Activated CD4-positive, CD25-positive, alpha-beta regulatory T cell treated with anti-CD3 and anti-CD28 coated beads, Interleukin-2, amount 50 U/mL, for 72 hours (primary cell): ENCODE results near the gene AADACL4.

Experiments used
- DNase-seq: peaks from one replicate; pipeline ENCODE4 v3.0.0; 2021

Gene AADACL4

DNA sequence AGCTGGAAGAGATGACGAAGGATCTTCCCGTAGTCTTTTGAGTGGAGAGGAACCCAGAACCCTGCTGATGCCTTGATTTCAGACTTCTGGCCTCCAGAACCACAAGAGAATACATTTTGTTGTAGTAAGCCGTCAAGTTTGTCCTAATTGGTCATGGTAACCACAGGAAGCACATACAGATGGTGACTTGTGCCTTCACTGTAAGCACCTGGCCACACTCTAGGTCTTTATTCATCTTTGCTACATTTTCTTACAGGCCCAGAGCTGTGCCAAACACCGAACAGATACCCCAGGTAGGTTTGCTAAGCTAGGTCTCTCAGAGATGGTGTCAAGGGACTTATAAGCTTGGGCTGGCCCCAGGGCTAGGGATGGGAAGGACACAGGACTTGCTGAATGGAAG is 30.7 kb upstream of the AADACL4 start:
- DNase-seq = no peak

DNA sequence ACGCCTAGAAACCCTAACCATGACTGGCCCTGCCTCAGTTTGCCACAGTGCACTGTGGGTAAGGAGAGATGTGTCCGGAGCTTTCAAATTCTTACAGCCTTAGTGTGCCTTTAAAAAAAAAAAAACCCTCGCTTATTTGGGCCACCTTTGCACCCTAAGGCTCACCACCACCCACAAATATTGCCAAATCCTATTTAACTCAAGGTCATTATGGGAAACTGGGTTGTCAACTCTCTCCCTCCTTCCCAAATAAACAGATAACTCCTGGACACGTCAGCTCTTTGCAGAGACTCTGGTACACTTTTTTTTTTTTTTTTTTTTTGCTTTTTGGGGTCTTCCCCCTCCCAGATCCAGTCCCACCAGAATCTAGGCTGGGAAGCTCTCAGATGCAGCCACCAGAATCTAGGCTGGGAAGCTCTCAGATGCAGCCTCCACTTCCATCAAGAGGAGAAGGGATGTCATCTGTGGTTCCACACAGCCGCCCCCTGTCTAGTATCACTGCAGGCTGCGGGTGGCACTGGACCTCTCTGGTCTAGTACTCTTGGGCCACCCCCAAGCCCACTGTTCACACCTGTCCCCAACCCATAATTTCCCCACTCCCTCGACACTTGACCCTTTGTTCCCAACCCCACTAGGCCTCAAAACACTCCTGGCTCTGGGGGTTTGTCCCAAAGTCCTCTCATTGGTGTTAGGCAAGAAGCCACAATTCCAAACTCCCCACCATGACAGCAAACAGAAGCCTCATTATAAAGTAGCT is 29.3 kb upstream of the AADACL4 start:
- no peak for DNase-seq

GRCh38 chr1:12615159-12615864 is 28.6 kb upstream of the AADACL4 start:
- DNase-seq = no peak

- DNase-seq = no peak
Observed at GRCh38 chr1:12615865-12616708, 27.8 kb upstream of the AADACL4 start.

DNA sequence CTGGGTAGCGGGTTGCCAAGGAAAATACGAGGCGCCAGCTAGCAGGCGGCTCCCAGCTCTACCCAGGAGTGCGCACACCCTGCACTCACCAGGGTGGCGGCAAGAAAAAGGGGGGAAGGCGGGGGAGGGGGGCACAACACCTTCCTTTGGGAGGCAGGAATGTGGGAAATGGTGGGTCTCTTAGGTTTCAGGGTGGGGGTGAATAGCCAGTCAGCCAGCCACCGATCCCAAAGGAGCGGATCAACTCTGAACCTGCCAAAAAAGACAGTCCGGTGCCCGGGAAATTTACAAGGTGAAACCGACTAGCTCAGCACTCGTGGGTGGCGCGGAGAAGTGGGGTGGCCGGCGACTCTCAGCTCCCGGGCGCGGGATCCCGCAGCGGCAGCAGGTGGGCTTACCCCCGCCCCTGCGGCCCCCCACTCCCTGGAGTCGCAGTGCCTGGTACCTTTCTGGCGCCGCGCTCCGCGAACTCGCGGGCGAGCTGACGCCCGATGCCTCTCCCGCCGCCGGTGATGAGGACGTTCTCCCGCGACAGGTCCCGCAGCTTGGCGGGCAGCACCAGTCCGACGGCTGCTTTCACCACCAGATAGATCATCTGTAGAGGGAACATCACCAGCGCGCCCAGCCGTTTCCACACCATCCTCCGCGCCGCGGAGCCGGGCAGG is 27.0 kb upstream of the AADACL4 start:
- DNase-seq = peak; percentile 53

GRCh38 chr1:12617511-12617900 is 26.4 kb upstream of the AADACL4 start:
- DNase-seq = no peak

DNA sequence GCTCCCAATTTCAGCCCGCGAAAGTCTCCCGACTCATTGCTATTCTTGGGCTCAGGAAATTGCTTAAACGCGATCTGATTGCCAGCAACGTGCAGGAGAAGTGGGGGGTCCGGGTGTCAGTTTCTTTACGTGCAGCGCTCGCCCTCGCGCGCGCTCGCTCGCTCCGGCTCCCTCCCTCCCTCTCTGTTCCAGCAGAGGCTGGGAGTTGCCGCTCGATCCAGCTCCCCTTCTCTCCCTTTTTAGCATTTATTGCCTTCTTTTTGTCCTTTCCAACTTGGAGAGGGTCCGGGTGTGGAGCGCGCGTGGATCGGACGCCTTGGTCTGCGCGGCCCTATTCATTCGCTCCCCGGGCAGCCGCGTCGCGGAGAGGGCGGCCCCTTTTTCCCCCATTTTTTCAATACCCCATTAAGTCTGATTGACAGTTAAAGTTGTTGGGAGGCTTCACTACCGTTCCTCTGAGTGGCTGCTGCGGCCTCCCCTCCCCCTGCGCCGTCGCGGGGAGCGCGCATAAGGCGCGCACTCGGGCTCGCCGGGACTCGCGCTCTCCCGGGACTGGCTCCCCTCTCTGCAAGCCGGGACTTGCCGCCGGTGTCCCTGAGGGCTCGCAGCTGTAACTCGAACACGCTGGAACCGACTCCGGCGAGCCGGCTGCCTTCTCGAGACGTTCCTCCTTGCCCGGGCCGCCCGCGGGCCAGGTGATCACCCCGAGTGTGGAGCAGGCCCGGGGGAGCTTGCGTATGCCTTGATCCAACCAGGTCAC is 25.8 kb upstream of the AADACL4 start, which contains the start of gene DHRS3:
TSS of gene DHRS3 (minus strand) at position 310 of the 760 bp plus-strand sequence. CDS start 862 bp downstream, outside the sequence.
- peak; percentile 66 for DNase-seq

DNA sequence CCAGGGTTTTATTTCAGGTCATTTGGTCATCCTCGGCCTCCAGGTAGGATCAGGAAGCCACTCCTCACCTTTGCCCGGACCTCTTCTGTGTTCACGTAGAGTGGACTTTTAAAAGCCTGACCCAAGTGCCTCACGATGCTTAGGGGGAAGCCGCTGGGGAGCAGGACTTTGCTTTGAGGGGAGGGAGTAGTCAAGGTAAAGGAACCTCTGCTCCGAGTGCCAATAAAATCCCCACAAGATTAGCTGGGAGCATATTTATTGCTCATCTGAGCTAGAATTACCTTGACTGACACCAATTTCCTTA is 25.3 kb upstream of the AADACL4 start:
- DNase-seq = no peak

DNA sequence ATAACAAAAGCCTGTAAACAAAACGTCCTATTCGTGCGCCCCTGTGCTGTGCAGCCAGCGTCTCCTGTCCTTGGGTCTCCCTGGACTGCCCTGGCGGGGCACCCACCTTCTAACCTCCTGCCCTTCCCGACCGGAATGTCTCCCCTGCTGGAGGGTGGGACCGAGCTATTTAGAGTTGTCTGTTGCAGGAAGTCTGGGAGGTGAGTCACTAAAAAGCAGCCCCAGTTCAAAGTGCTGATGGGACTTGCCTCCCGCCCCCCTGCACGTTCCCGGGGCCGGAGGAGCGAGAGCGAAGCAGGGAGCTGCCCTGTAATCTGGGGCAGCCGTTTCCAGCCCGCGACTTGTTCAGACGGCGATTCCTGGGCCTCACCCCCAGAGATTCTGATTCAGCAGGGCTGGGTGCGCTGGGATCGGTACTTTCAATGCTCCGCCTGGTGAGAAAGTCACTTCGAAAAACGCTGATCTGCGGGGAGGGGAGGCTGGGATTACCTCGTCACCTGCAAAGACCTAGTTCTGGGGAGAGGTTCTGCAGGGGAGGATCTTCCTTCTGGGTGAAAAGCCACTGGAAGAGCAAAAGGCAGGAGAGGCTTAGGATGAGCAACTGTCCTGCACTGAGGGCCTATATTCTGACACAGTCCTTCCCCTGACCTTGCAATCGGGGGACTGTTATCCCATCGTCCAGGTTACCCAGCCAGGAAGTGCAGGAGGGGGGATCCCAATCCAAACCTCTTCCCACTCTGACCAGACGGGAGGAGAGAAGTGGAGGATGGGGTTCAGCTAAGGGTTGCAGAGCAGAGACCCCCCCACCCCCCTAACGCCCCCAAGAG is 24.7 kb upstream of the AADACL4 start:
- peak; percentile 47 for DNase-seq

GRCh38 chr1:12619792-12620487 is 23.9 kb upstream of the AADACL4 start:
- DNase-seq = peak; percentile 78

- no peak for DNase-seq
Observed at GRCh38 chr1:12620488-12620865, 23.4 kb upstream of the AADACL4 start.

GRCh38 chr1:12620931-12621330 is 23.0 kb upstream of the AADACL4 start:
- DNase-seq = no peak

DNA sequence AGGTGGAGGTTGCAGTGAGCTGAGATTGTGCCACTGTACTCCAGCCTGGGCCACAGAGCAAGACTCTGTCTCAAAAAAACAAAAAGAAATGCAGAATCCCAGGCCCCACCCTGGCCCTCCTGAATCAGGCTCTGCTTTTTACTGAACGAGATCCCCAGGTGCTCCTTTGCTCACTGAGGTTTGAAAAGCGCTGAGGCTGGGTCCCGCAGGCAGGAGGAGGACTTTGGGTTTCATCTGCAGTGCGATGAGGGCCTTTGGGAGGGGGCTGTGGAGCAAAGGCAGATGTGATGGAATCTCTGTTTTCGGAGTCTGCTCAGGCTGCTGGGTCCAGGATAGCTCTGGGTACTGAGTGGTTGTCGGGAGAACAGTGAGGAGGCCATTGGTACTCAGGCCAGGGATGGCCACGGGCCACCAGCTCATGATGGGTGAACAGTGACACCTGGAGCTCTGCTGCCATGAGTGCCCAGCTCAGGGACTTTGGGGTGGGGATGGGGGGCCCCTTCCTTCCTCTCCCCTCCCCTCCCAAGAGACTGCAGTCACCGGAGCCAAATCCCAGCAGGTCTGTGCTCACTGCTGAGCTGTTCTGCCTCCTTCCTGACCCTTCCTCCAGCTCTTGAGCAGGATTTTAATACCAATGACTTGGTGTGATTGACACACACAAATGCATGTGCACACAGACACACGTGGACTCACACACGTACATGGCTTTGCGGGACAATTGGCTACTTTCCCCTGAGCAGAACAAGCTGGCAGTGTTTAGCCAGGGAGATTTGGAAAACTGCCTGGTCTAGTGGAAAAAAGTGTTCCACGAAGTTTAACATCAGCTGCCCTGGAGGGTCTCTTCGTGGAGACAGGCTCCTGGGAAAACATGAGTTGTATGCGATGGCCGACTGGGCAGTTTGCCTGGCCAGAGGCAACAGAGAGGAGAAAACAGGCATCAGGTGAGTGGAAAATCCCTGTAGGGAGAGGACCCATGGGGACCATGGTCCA is 22.2 kb upstream of the AADACL4 start:
- no peak for DNase-seq

DNA sequence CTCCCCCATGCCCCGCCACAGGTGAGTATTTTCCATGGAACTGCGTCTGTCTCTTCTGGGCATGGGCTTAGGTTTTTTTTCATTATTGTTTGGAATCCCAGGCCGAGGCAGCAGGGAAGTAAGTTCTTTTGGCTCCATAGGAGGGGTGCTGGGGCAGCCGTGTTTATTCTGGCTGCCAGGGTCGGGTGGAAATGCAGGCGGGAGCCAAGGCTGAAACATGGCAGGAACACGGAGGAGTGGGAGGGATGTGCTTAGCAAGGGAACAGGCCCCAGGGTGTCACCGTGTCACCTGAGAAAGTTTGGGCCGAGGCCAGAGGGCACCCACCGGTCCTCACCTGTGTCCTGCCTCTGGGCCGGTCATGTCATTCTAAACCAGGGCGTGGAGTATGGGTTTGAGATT is 21.4 kb upstream of the AADACL4 start:
- DNase-seq = no peak

DNA sequence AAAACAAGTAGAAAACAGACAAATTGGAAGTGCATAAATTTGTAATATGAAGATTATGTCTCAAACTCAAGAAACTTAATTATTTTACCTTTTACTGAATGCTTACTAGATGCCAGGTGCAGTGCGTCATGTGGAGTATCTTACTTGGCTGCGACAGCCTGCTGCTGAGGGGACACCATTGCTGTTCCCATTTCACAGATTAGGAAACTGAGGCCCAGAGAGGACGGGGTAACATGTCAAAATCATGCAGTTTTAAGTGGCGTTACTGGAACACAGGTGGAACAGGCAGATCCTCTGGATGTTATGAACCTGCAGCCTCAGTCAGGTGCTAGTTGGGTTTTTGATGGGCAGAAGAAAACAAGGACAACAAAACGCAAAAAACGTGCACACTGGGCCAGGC is 18.6 kb upstream of the AADACL4 start:
- no peak for DNase-seq

DNA sequence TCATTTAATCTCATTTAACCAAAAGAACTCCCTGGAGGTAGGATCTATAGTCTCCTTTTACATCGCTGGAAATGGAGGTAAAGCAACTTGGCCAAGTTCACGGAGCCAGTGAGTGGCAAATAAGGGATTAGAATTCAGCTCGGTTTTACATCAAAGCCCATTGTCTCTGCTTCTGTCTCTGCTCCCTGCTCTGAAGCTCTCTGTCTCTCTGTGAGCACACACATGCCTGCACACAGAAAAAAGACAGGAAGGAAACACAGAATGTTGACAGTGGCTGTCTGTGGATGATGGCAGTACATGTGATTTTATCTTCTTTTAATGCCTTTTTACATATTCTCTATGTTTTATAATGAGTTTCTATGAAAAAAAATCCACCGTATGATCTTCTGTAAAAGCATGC is 17.0 kb upstream of the AADACL4 start:
- DNase-seq = no peak

DNA sequence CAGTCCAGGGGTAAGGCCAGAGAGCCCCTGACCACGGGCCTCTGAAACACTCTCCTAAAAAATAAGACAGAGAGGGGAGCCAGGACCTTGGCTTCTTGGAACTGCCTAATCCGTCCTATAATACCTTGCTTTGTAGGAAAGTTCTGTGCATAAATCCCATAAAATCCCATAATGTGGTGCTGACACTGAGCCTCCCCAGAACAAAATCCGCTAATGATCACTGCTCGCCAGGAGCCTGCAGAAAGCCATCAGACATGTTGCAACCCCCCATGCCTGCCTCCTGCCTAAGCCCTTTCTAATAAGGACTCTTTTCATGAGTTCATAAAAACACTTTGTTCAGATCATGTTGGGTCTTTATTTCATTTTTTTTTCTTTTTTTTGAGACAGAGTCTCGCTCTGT is 16.6 kb upstream of the AADACL4 start:
- DNase-seq = no peak

DNA sequence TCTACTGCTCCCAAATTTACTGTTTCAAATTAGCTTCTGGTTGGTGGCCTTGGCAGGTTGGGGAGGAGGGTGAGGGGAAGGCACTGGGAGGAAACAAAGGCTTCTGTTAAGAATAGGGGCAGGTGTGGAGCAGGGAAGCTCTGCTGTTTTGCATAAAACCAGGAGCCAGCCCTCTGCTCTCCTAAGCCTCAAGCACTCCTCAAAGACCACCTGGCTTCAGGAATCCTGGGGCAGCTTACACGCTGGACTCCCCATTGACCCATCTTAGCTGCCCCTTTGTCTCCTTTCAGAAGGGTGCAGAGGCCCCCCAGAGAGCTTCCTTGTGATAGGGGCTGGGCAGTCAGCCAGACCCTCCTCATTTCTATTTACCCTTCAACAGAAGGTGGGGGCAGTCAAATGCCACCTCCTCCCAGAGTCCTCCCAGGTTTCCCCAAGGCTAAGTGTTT is 14.4 kb upstream of the AADACL4 start:
- DNase-seq = no peak

GRCh38 chr1:12629985-12630760 is 13.7 kb upstream of the AADACL4 start:
- no peak for DNase-seq
